Activated CD4-positive, alpha-beta T cell treated with anti-CD3 and anti-CD28 coated beads for 36 hours (primary cell): Measurements from ENCODE around the gene ATG4A. TPM values are rescaled to one million over a fixed set of nuclear protein-coding genes. Genes with fewer than 3 reads are reported as not detected.
A peak's percentile ranks its signal among the peaks of the same experiment; 100 is the strongest.

ENCODE experiments used
- ATAC-seq: fragments of 200-7000 bp; cut with Tn5 transposase; one replicate; pipeline ENCODE4 v1.10.0; 2021; ENCODE audit warnings: mild to moderate bottlenecking, moderate library complexity
- CTCF ChIA-PET: fragments of 350-600 bp; sonication (Branson Sonifier 250); formaldehyde crosslinking; loops from one replicate; lab custom pipeline; 2021; ENCODE audit warnings: antibody characterized with exemption; lab: Charles Lee
- POLR2A ChIA-PET: fragments of 350-600 bp; sonication (Branson Sonifier 250); formaldehyde crosslinking; loops from one replicate; lab custom pipeline; 2021; ENCODE audit warnings: antibody characterized with exemption, inconsistent platforms; lab: Charles Lee
- DNase-seq: peaks from one replicate; pipeline ENCODE4 v3.0.0-alpha.2; 2020
- H3K27ac Mint-ChIP-seq: one replicate; pipeline ENCODE4 v1.8.0; 2021; ENCODE audit warnings: mixed read lengths
- H3K27me3 Mint-ChIP-seq: one replicate; pipeline ENCODE4 v1.8.0; 2021; ENCODE audit warnings: mixed read lengths
- H3K36me3 Mint-ChIP-seq: one replicate; pipeline ENCODE4 v1.8.0; 2021; ENCODE audit warnings: low read depth, mixed read lengths
- H3K4me1 Mint-ChIP-seq: one replicate; pipeline ENCODE4 v1.8.0; 2021; ENCODE audit warnings: mixed read lengths
- H3K4me3 Mint-ChIP-seq: one replicate; pipeline ENCODE4 v1.8.0; 2021; ENCODE audit warnings: mild to moderate bottlenecking, moderate library complexity, mixed read lengths
- H3K9me3 Mint-ChIP-seq: one replicate; pipeline ENCODE4 v1.8.0; 2021; ENCODE audit warnings: low read depth, mixed read lengths
- intact Hi-C, 2 experiments: fragments of 100-400 bp; cut with DNase I in 1 of 2; cut with micrococcal nuclease in 1 of 2; formaldehyde crosslinking; loops; one replicate each; pipeline versions ENCODE4 v1.14.2 to v1.15.1; 2022 to 2024; cut with DNase I, micrococcal nuclease
- total RNA-seq, 2 experiments: library from RNA; stranded (reverse); gene quantifications; one replicate each; pipeline ENCODE4 v1.2.3, GENCODE V29; 2021

The ATG4A gene
- total RNA-seq, 2 experiments from 2014 or later: 7.1 to 7.4 TPM

DNA sequence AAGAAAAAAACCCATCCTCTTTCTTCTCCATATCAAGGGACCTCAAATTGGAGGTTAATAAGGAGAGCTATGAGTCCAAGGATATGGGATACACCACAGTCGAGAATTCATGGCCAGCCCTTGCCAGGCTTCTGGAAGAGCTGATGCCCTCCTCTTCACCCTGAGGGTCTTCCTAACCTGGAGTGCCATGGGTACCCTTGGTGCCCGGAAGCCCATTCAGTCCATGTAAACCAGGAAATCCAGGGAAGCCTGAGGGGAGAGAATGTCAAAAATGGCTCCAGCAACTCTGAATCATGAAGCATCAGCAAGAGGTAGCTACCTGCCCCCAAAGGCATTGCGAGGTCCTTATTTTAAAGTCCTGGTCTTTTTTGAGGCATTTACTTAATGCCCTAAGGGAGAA, 78.2 kb downstream of the ATG4A start:
- ATAC-seq (no peak), DNase-seq (no peak)
- Mint-ChIP-seq H3K4me3 (no peak overlapping the region), H3K9me3 (no peaks in the 10 kb centered on the region), H3K27me3 (no peaks in the 10 kb centered on the region), H3K36me3 (no peaks in the 10 kb centered on the region), H3K27ac (no peak overlapping the region), H3K4me1 (no peaks in the 10 kb centered on the region)
- intact Hi-C loops: no loop called here
- CTCF ChIA-PET: interaction anchor here (1.0 kb wide), 1 partner anchor 12 kb away, joined by 3 read pairs; no protein-coding TSS in a partner anchor
- POLR2A ChIA-PET: no interaction called here

DNA sequence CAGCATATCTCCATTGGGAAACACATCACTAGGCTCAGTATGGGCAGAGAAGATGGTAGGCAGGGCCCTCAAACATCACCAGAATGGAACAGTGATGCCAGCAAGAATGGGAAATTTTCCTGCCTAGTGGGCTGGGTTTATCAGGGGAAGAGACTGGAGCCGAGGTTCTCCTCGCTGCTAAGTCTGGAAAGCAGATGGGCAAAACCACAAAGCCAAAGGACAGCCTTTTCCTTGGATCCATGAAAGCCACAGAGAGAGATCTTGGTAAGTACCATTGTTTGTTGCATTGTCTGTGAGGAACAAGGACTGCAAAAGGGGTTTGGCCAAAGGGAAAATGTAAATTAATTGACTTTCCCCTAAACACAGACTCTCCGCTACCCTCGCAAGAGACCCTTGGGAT, 80.1 kb downstream of the ATG4A start:
- no peak overlapping the region for H3K4me3 Mint-ChIP-seq
- ChIA-PET POLR2A (no interaction called here), CTCF (no interaction called here)
- no peaks in the 10 kb centered on the region for H3K36me3 Mint-ChIP-seq
- intact Hi-C loops: no loop called here
- no peak overlapping the region for H3K27ac Mint-ChIP-seq
- no peaks in the 10 kb centered on the region for H3K4me1 Mint-ChIP-seq
- H3K9me3 Mint-ChIP-seq: no peaks in the 10 kb centered on the region
- H3K27me3 Mint-ChIP-seq: no peaks in the 10 kb centered on the region
- ATAC-seq: no peak
- DNase-seq: no peak

DNA sequence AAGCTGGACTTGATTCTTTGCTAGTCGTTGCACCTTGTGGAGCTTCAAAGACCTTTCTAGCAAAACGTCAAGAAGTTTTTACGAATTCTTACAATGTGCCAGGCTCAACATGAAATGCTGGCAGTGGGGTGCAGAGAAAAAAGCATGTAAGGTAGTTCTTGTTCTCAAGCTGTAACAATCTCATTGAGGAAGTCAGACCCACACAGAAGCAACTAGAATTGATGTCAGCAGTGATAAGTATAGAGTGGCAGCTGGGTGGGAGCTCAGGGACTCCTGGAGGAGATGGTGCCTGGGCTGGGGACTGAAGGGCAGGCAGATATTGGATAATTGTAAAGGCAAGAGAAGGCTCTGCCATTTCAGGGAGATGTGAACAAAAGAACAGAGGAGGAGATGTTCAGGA, 82.3 kb downstream of the ATG4A start:
- ChIA-PET CTCF (interaction anchor here (0.7 kb wide), 1 partner anchor 562 kb away, joined by 4 read pairs; no protein-coding TSS in a partner anchor), POLR2A (no interaction called here)
- Mint-ChIP-seq H3K4me3 (no peak overlapping the region), H3K9me3 (no peaks in the 10 kb centered on the region), H3K27me3 (no peaks in the 10 kb centered on the region), H3K27ac (no peak overlapping the region), H3K4me1 (no peaks in the 10 kb centered on the region), H3K36me3 (no peaks in the 10 kb centered on the region)
- DNase-seq (no peak), ATAC-seq (no peak)
- intact Hi-C loops: no loop called here

DNA sequence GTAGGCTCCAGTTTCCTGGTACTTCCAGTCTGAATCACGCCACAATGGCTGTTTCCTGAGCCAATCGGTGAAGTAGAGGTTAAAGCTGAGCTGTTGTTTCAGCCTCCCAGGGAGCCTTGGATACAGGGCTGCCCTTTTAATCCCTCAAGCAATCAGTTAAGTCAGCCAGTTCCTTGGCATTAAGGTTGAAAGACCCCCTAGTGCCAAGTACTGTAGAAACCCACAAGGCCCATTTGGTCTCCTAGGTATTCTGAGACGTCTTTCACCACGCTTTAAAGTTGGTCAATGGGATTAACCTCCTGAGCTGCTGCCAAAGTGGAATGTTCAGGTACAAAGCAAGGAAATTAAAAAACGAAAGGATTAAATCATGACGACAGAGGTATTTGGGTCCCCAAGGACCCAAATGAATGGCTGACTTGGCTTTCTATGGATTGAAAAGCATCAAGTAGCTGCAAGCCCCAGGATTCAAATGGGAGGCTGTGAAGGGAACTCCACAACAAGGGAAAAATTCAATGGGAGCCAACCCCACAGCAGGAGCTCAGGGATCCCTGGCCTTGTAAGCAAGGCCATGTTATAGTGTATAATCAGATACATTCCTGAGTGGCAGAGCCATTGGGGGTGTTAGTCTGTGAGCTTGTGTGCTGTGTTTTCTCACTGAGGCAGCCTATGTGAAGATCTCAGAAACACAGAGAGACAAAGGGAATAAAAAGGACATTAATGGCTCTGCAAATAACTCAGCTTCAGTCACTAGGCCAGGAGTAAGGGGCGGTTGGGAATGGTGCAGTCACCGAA, 86.0 kb downstream of the ATG4A start:
- DNase-seq (no peak), ATAC-seq (no peak)
- intact Hi-C loops: no loop called here
- H3K27ac Mint-ChIP-seq: no peak overlapping the region
- ChIA-PET CTCF (interaction anchor here (0.6 to 0.7 kb wide), 2 partner anchors 74 to 171 kb away, joined by 3 to 4 read pairs; no protein-coding TSS in a partner anchor), POLR2A (no interaction called here)
- H3K4me1 Mint-ChIP-seq: no peaks in the 10 kb centered on the region
- H3K9me3 Mint-ChIP-seq: no peaks in the 10 kb centered on the region
- no peak overlapping the region for H3K4me3 Mint-ChIP-seq
- H3K36me3 Mint-ChIP-seq: no peaks in the 10 kb centered on the region
- H3K27me3 Mint-ChIP-seq: no peaks in the 10 kb centered on the region

DNA sequence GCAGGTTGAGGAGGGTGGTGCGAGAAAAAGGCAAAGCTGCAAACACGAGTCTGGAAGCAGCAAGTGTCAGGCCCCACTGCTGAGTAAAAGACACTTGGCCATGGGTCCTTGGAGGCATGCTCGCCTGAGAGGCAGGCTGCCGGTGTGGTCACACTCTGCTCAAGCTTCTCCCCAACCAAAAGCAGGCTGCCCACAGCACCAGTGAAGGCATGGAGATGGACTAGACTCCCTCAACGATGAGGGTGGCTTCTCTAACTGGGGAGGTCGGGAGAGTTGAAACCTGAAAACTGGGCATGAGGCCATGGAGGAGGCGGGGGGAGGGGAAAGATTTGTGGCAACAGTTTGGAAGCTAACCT, 86.5 kb downstream of the ATG4A start:
- H3K9me3 Mint-ChIP-seq: no peaks in the 10 kb centered on the region
- ATAC-seq (no peak), DNase-seq (no peak)
- no peak overlapping the region for H3K4me3 Mint-ChIP-seq
- ChIA-PET POLR2A (no interaction called here), CTCF (no interaction called here)
- no peaks in the 10 kb centered on the region for H3K4me1 Mint-ChIP-seq
- no peaks in the 10 kb centered on the region for H3K36me3 Mint-ChIP-seq
- intact Hi-C loops: no loop called here
- H3K27ac Mint-ChIP-seq: no peak overlapping the region
- no peaks in the 10 kb centered on the region for H3K27me3 Mint-ChIP-seq

DNA sequence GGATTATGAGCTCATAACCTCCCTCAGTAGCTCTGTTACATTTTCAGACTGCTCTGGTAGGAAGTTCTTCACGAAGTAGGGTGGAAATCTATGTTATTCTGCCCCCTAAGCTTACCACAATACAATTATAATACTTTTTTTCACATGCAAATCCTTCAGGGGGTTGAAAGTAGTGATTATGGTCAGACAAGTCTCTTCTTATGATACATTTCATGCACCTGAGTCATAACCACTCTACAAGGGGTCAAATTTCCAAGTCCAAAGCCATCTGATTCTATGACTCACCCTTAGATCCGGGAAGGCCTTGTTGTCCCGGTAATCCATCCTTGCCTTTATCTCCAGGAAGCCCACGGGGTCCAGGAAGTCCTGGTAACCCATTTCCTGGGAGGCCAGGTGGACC, 95.2 kb downstream of the ATG4A start:
- no peak overlapping the region for H3K4me3 Mint-ChIP-seq
- no peaks in the 10 kb centered on the region for H3K36me3 Mint-ChIP-seq
- intact Hi-C loops: no loop called here
- no peaks in the 10 kb centered on the region for H3K4me1 Mint-ChIP-seq
- H3K27me3 Mint-ChIP-seq: no peaks in the 10 kb centered on the region
- CTCF ChIA-PET: no interaction called here
- H3K27ac Mint-ChIP-seq: no peak overlapping the region
- no peak for DNase-seq
- POLR2A ChIA-PET: no interaction called here
- ATAC-seq: no peak
- no peaks in the 10 kb centered on the region for H3K9me3 Mint-ChIP-seq

DNA sequence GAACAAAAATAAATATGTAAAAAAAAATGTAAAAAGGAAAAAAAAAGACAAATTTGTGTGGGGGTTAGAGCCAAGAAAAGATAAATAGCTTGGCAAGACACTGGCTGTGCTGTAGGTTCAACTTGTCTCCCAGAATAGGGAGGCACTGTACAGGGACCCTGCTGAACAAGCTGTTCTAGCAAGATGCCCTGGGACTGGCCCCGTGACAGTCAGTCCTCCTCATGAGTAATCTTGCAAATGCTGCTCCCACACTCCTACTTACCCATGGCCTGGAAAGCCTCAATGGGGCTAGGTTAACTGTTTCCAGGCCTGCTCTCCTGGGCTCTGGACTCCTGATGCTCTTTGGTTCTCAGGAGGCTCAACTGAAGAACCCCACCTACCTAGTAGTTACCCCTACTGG, 106.8 kb downstream of the ATG4A start:
- Mint-ChIP-seq H3K27ac (no peak overlapping the region), H3K4me1 (no peaks in the 10 kb centered on the region), H3K27me3 (no peaks in the 10 kb centered on the region), H3K4me3 (no peak overlapping the region), H3K9me3 (no peaks in the 10 kb centered on the region), H3K36me3 (no peaks in the 10 kb centered on the region)
- DNase-seq: no peak
- ChIA-PET CTCF (interaction anchor here (0.6 kb wide), 1 partner anchor 521 kb away, joined by 3 read pairs; no protein-coding TSS in a partner anchor), POLR2A (no interaction called here)
- intact Hi-C loops: loop anchor here in 1 of 2 experiments (10.0 kb wide), 2 partner anchors 56 to 336 kb away; no protein-coding TSS in a partner anchor
- no peak for ATAC-seq

DNA sequence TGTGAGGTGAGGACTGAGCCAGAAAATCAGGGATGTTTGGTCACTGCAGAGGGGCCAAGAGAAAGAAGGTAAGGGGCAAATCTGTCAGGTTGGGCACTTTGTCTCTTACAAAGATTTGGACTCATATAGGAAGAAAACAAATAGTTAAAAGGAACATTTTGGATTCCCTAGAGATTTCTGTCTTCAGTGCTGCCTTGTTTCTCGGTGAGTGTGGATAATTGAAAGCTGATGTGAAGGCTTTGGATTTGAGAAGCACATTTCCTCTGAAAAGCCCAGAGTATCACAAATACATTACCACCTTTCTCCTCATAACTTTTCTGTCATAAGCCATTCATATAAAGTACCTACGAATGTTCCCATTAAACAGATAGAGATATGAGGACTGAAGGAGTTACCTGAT, 107.5 kb downstream of the ATG4A start:
- H3K27me3 Mint-ChIP-seq: no peaks in the 10 kb centered on the region
- POLR2A ChIA-PET: no interaction called here
- H3K9me3 Mint-ChIP-seq: no peaks in the 10 kb centered on the region
- DNase-seq: no peak
- no peak overlapping the region for H3K4me3 Mint-ChIP-seq
- intact Hi-C loops: loop anchor here in 1 of 2 experiments (10.0 kb wide), 2 partner anchors 56 to 336 kb away; no protein-coding TSS in a partner anchor
- ATAC-seq: no peak
- no peaks in the 10 kb centered on the region for H3K36me3 Mint-ChIP-seq
- H3K27ac Mint-ChIP-seq: no peak overlapping the region
- CTCF ChIA-PET: interaction anchor here (1.1 to 1.3 kb wide), 2 partner anchors 25 to 46 kb away, joined by 3 read pairs; no protein-coding TSS in a partner anchor
- no peaks in the 10 kb centered on the region for H3K4me1 Mint-ChIP-seq

DNA sequence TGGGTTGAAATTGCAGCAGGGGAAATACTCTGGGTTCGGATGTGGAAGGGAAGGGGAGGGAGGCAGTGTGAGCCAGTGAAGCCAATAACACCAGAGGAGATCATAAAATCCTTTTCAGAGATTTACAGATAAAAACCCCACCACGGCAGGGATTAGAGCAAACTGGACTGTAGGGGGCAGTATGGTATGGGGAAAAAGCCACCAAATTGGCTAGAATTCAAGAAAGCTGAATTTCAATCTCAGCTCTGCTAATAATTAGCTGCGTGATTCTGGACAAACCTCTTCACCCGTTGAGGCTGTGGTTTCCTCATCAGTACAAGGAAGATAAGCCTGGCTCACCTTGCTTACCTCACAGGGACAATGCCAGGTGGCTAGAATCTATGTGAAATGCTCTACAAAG, 108.1 kb downstream of the ATG4A start:
- ChIA-PET POLR2A (no interaction called here), CTCF (interaction anchor here (0.5 to 1.3 kb wide), 4 partner anchors 16 to 1444 kb away, joined by 3 to 4 read pairs (median 3); no protein-coding TSS in a partner anchor)
- DNase-seq (peak; percentile 27), ATAC-seq (no peak)
- intact Hi-C loops: loop anchor here in 1 of 2 experiments (10.0 kb wide), 2 partner anchors 55 to 335 kb away; no protein-coding TSS in a partner anchor
- H3K27me3 Mint-ChIP-seq: peaks cover under 1% of the 10 kb centered on the region
- no peak overlapping the region for H3K27ac Mint-ChIP-seq
- no peaks in the 10 kb centered on the region for H3K9me3 Mint-ChIP-seq
- H3K4me1 Mint-ChIP-seq: no peaks in the 10 kb centered on the region
- H3K36me3 Mint-ChIP-seq: no peaks in the 10 kb centered on the region
- H3K4me3 Mint-ChIP-seq: no peak overlapping the region

DNA sequence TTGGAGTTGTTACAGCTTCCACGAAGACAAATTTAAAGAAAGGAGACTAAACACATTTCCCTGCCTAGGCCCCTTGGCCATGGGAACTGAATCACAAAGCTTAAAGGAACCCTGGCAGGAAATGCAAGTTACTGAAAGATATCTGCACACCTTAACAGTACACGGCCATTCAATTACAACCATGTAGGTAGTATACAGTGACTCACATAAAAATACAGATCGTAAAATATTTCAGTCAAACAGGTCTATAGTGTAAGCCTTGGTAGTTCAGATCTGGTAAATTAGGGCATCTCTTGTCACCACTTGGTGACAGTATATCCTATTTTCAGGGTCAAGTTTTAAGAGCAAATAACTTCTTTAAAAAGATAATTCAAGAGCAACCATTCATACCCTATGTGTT, 112.0 kb downstream of the ATG4A start:
- POLR2A ChIA-PET: no interaction called here
- Mint-ChIP-seq H3K9me3 (no peaks in the 10 kb centered on the region), H3K27ac (no peak overlapping the region), H3K36me3 (no peaks in the 10 kb centered on the region), H3K4me1 (no peaks in the 10 kb centered on the region), H3K27me3 (peaks cover 7% of the 10 kb centered on the region), H3K4me3 (no peak overlapping the region)
- ATAC-seq (no peak), DNase-seq (no peak)
- CTCF ChIA-PET: interaction anchor here (0.7 kb wide), 1 partner anchor 11 kb away, joined by 3 read pairs; no protein-coding TSS in a partner anchor
- intact Hi-C loops: no loop called here
